HCT116 (cell line): ENCODE measurements around the gene DNMT3A. TPM values are rescaled to one million over a fixed set of nuclear protein-coding genes. Genes with fewer than 3 reads are reported as not detected.

Experiments used
- ATAC-seq: fragments of 200-7000 bp; cut with Tn5 transposase; 2 replicates; pipeline ENCODE4 v1.9.1; 2020; ENCODE audit warnings: mild to moderate bottlenecking, moderate library complexity
- BruUV-seq: library from RNA; stranded (reverse); fragments of 400-500 nt; replicated peaks from 2 replicates; lab custom pipeline; 2021; lab: Mats Ljungman, UMichigan
- CTCF ChIA-PET: fragments of 300-600 bp; sonication (Branson Sonifier 250); formaldehyde crosslinking; loops from one replicate; lab custom pipeline; 2021; ENCODE audit warnings: antibody characterized with exemption; lab: Charles Lee
- POLR2A ChIA-PET: fragments of 300-600, 350-600 bp; sonication (Branson Sonifier 250); formaldehyde crosslinking; loops from one replicate; lab custom pipeline; 2021; ENCODE audit warnings: antibody characterized with exemption; lab: Charles Lee
- RAD21 ChIA-PET, 2 experiments: fragments of 300-600 bp; sonication (Branson Sonifier 250); formaldehyde crosslinking; loops; one replicate each; lab custom pipeline; 2023; ENCODE audit warnings: low total read pairs in 2 of 2; ENCODE audit not compliant: uncharacterized antibody in 2 of 2, unreplicated experiment in 2 of 2, low non-redundant PET in 1 of 2; lab: Charles Lee
- DNase-seq: peaks from one replicate; pipeline ENCODE4 v3.0.0-alpha.2; 2010; ENCODE audit warnings: low read depth, low spot score
- H2AFZ ChIP-seq: fragments of 200-600 bp; shearing (Covaris generic), sonication (generic); 2 replicates; pipeline ENCODE4 v1.6.1; 2017; ENCODE audit warnings: low read depth, mixed run types, mixed read lengths, antibody characterized with exemption, low read length; ENCODE audit not compliant: poor library complexity, severe bottlenecking
- H3K27ac ChIP-seq: 2 replicates; pipeline ENCODE4 v1.5.1; 2012; ENCODE audit warnings: low read depth, low read length
- H3K27me3 ChIP-seq: fragments of 200-600 bp; sonication (generic); 2 replicates; pipeline ENCODE4 v1.6.1; 2016; ENCODE audit warnings: mixed run types, low read length, mixed read lengths; ENCODE audit not compliant: insufficient read depth
- H3K36me3 ChIP-seq, 2 experiments: fragments of 200-500 bp in 1 of 2; fragments of 200-600 bp in 1 of 2; sonication (Bioruptor generic) in 1 of 2; sonication (generic) in 1 of 2; 2 replicates each; pipeline versions ENCODE4 v1.5.1 to v1.6.1; 2014 to 2016; ENCODE audit warnings: low read length in 2 of 2, inconsistent platforms in 1 of 2, mixed read lengths in 1 of 2, mixed run types in 1 of 2; ENCODE audit not compliant: insufficient read depth in 2 of 2, control insufficient read depth in 1 of 2
- H3K4me1 ChIP-seq, 2 experiments: fragments of 200-600 bp in 1 of 2; sonication (generic) in 1 of 2; 2 replicates each; pipeline versions ENCODE4 v1.5.1 to v1.6.1; 2012 to 2017; ENCODE audit warnings: low read length in 2 of 2, inconsistent platforms in 1 of 2, mild to moderate bottlenecking in 1 of 2, mixed read lengths in 1 of 2, mixed run types in 1 of 2, moderate library complexity in 1 of 2; ENCODE audit not compliant: insufficient read depth in 2 of 2, control insufficient read depth in 1 of 2
- H3K4me2 ChIP-seq: fragments of 200-600 bp; sonication (generic); 2 replicates; pipeline ENCODE4 v1.6.1; 2017; ENCODE audit warnings: mixed run types, low read length, mixed read lengths
- H3K4me3 ChIP-seq, 2 experiments: fragments of 200-600 bp in 1 of 2; sonication (generic) in 1 of 2; replicated peaks in 1 of 2; 2 replicates each; pipeline ENCODE4 v1.5.1; 2011 to 2016; ENCODE audit warnings: low read length in 2 of 2, control low read depth in 1 of 2, low read depth in 1 of 2, mild to moderate bottlenecking in 1 of 2, mixed read lengths in 1 of 2, mixed run types in 1 of 2
- H3K79me2 ChIP-seq: fragments of 200-600 bp; sonication (generic); 2 replicates; pipeline ENCODE4 v1.6.1; 2017; ENCODE audit warnings: mild to moderate bottlenecking, mixed run types, low read length, moderate library complexity, mixed read lengths; ENCODE audit not compliant: insufficient read depth
- H3K9ac ChIP-seq: fragments of 200-600 bp; sonication (generic); 2 replicates; pipeline ENCODE4 v1.6.1; 2016; ENCODE audit warnings: low read length, mixed read lengths
- H3K9me2 ChIP-seq: fragments of 200-600 bp; sonication (generic), shearing (Covaris generic); 2 replicates; pipeline ENCODE4 v1.6.1; 2017; ENCODE audit warnings: mixed run types, mild to moderate bottlenecking, moderate library complexity; ENCODE audit not compliant: insufficient read depth
- H3K9me3 ChIP-seq, 2 experiments: fragments of 200-500 bp in 1 of 2; fragments of 200-600 bp in 1 of 2; sonication (Bioruptor generic) in 1 of 2; sonication (generic) in 1 of 2; 2 replicates each; pipeline ENCODE4 v1.6.1; 2014 to 2017; ENCODE audit warnings: low read length in 2 of 2, mixed read lengths in 2 of 2, inconsistent platforms in 1 of 2, low read depth in 1 of 2, mild to moderate bottlenecking in 1 of 2, mixed run types in 1 of 2, moderate library complexity in 1 of 2; ENCODE audit not compliant: control insufficient read depth in 1 of 2, insufficient read depth in 1 of 2
- H4K20me1 ChIP-seq: fragments of 200-600 bp; sonication (generic), shearing (Covaris generic); 2 replicates; pipeline ENCODE4 v1.6.1; 2017; ENCODE audit warnings: mixed run types, mild to moderate bottlenecking, moderate library complexity; ENCODE audit not compliant: insufficient read depth
- EGR1 ChIP-seq: IDR thresholded peaks from 2 replicates; pipeline ENCODE4 v1.6.1; 2012; ENCODE audit warnings: low read depth
- ELF1 ChIP-seq: IDR thresholded peaks from 2 replicates; pipeline ENCODE4 v1.6.1; 2012; ENCODE audit warnings: low read depth, borderline replicate concordance
- EZH2phosphoT487 ChIP-seq: fragments of 200-600 bp; IDR thresholded peaks from 2 replicates; pipeline ENCODE4 v1.6.1; 2018; ENCODE audit warnings: antibody characterized with exemption, borderline replicate concordance
- FOSL1 ChIP-seq: IDR thresholded peaks from 2 replicates; pipeline ENCODE4 v1.6.1; 2012; ENCODE audit warnings: low read depth
- SIN3A ChIP-seq: IDR thresholded peaks from 2 replicates; pipeline ENCODE4 v1.6.1; 2012; ENCODE audit warnings: low read depth
- SP1 ChIP-seq: IDR thresholded peaks from 2 replicates; pipeline ENCODE4 v1.6.1; 2012; ENCODE audit warnings: low read depth
- ZFX ChIP-seq: fragments of 450-650 bp; IDR thresholded peaks from 2 replicates; pipeline ENCODE4 v1.6.1; 2017
- intact Hi-C: fragments of 100-400 bp; cut with micrococcal nuclease; formaldehyde crosslinking; loops from 2 replicates; pipeline ENCODE4 v1.10.0; 2022
- total RNA-seq: library from RNA; stranded (reverse); gene quantifications from one replicate; pipeline ENCODE4 v1.2.1, GENCODE V29; 2021; ENCODE audit not compliant: unreplicated experiment
- TF ChIP-seq, protein P1 (sequence below): IDR thresholded peaks from 2 replicates; pipeline ENCODE4 v1.6.1; 2012

DNMT3A gene
- total RNA-seq, 1 experiment from 2014 or later, result 14.3 TPM

DNA sequence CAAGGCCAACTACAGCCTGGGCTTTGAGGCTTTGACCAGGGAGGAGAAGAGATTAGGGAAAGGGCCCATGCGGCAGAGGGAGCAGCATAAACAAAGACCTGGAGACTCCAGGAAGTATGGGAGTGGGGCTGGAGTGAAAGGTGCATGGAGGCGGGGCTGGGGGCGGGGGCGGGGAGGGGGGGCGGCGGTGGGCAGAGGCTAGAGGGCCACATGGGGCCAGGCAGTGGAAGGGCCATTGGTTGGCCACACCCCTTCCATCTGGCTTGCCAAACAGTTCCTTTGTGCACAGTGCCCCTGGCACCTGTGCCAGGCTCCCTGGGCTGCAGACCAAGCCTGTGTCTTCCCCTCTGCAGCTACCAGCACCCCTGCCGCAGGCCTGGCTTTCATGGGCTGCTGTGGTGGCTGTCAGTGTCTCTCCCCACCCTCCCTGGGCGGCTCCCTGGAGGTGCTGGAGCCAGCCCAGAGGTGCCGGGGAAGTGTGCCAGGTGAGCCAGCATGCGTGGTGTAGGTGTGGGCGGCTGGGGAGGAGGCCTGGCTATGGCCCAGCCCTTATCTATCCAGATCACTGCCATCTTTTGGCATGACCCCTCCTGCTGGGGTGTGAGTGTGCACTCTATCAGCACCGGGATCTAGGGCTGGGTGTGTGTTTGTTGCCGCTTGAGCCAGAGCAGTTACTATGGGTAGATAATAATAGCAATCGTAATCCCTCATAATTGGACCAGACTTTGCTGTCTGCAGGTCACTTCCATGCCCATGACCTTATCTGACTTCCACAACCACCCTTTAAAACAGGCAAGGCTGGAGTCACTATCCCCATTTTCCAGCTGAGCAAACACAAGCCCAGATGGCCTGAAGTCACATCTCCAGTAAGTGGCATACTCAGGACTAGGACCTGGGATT is 30.5 kb downstream of the DNMT3A start:
- no peaks in the 10 kb centered on the region for H3K9me2 ChIP-seq
- POLR2A ChIA-PET, result no interaction called here
- RAD21 ChIA-PET, result no interaction called here
- H3K79me2 ChIP-seq, result 0 out of 2 replicates have a peak, but pooled peaks cover 2% of the 10 kb centered on the region
- H4K20me1 ChIP-seq, result no peaks in the 10 kb centered on the region
- no peaks in the 10 kb centered on the region for H3K27me3 ChIP-seq
- BruUV-seq, result no TSS peak
- DNase-seq (peak; percentile 19), ATAC-seq (peak; percentile 83)
- H2AFZ ChIP-seq, result no peak overlapping the region
- H3K4me3 ChIP-seq, result no peak overlapping the region
- intact Hi-C loops, result no loop called here
- peak overlapping the region; percentile 58 for H3K4me2 ChIP-seq
- H3K27ac ChIP-seq, result peak overlapping the region; percentile 54
- H3K4me1 ChIP-seq, result peaks cover 22 to 28% of the 10 kb centered on the region in 2 experiments
- H3K36me3 ChIP-seq, result no peaks in the 10 kb centered on the region
- H3K9me3 ChIP-seq, result no peaks in the 10 kb centered on the region
- no peak overlapping the region for H3K9ac ChIP-seq
- TF ChIP-seq ZFX (no peak), SIN3A (no peak), EGR1 (peak; percentile 90), ELF1 (no peak)
- TF ChIP-seq, protein P1, sequence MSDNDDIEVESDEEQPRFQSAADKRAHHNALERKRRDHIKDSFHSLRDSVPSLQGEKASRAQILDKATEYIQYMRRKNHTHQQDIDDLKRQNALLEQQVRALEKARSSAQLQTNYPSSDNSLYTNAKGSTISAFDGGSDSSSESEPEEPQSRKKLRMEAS, result peak; percentile 57; the same call in 1 of the 2 replicates
- CTCF ChIA-PET, result no interaction called here

- no peak overlapping the region for H2AFZ ChIP-seq
- no TSS peak for BruUV-seq
- H3K4me1 ChIP-seq, result peaks cover 22 to 28% of the 10 kb centered on the region in 2 experiments
- ATAC-seq, result no peak
- ChIA-PET POLR2A (no interaction called here), CTCF (no interaction called here), RAD21 (no interaction called here)
- H3K4me2 ChIP-seq, result peak overlapping the region; percentile 33; the same call in 1 of the 2 replicates
- H4K20me1 ChIP-seq, result no peaks in the 10 kb centered on the region
- H3K9me2 ChIP-seq, result no peaks in the 10 kb centered on the region
- H3K27ac ChIP-seq, result peak overlapping the region; percentile 54
- intact Hi-C loops, result no loop called here
- TF ChIP-seq SP1, result no peak
- TF ChIP-seq FOSL1, result no peak
- TF ChIP-seq EZH2phosphoT487, result no peak
- no peaks in the 10 kb centered on the region for H3K27me3 ChIP-seq
- no peak for DNase-seq
- H3K36me3 ChIP-seq, result no peaks in the 10 kb centered on the region
- H3K4me3 ChIP-seq, result no peak overlapping the region
- H3K9ac ChIP-seq, result no peak overlapping the region
- H3K9me3 ChIP-seq, result no peaks in the 10 kb centered on the region
- H3K79me2 ChIP-seq, result 0 out of 2 replicates have a peak, but pooled peaks cover 2% of the 10 kb centered on the region
Observed at GRCh38 chr2:25310709-25310964, 31.1 kb downstream of the DNMT3A start.
